Ovary (tissue), 3 donors: ENCODE data around the gene HOXA6.

Experiments used
- EP300 ChIP-seq: sonication (generic); formaldehyde crosslinking; IDR thresholded peaks from one replicate; pipeline ENCODE4 v1.6.1; 2017; ENCODE audit warnings: antibody characterized with exemption
- POLR2A ChIP-seq: fragments of 450-650 bp; IDR thresholded peaks from one replicate; pipeline ENCODE4 v1.6.1; 2017; ENCODE audit warnings: antibody characterized with exemption, mild to moderate bottlenecking, moderate library complexity
- TF ChIP-seq, protein P1 (sequence below), 3 donors: fragments of 450-650 bp in 2 of 3; fragments of 200-600 bp in 1 of 3; IDR thresholded peaks; one replicate each; pipeline versions ENCODE4 v1.5.1 to v1.8.0; 2016 to 2022; ENCODE audit warnings: antibody characterized with exemption in 3 of 3, mild to moderate bottlenecking in 1 of 3
- donor health status: DM: no; HTN: no; CAD: no.

DNA sequence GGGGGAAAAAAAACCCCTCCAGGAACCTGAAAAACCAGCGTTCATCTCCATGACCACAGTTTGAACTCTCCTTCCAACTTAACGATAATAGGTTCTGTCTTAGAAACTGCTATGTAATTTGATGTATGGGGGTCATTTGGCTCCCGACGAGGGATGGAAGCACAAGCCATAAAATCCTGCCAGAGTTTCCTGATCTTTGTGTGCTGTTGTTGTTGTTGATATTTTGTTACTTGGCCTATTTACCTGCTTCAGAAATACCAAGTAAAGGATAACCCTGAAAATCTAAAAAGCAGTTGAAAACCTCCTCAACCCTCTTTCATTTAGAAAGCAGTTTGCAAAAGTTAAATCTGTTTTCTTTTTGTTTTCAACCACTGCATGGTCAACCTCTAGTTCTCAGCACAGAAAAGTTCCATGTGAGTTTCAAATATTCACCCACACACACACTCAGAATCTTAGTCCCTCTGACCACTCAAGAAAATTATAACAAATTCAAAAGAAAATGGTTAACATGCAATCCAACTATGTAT is 35.8 kb downstream of the HOXA6 start:
- no peak for TF ChIP-seq EP300
- TF ChIP-seq, protein P1, sequence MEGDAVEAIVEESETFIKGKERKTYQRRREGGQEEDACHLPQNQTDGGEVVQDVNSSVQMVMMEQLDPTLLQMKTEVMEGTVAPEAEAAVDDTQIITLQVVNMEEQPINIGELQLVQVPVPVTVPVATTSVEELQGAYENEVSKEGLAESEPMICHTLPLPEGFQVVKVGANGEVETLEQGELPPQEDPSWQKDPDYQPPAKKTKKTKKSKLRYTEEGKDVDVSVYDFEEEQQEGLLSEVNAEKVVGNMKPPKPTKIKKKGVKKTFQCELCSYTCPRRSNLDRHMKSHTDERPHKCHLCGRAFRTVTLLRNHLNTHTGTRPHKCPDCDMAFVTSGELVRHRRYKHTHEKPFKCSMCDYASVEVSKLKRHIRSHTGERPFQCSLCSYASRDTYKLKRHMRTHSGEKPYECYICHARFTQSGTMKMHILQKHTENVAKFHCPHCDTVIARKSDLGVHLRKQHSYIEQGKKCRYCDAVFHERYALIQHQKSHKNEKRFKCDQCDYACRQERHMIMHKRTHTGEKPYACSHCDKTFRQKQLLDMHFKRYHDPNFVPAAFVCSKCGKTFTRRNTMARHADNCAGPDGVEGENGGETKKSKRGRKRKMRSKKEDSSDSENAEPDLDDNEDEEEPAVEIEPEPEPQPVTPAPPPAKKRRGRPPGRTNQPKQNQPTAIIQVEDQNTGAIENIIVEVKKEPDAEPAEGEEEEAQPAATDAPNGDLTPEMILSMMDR (IDR thresholded peaks at IDR 0.05), result no peak
- no peak for TF ChIP-seq POLR2A
